OCI-LY7 (cell line): ENCODE results near the gene NBEAL2. TPM values are rescaled to one million over a fixed set of nuclear protein-coding genes. Genes with fewer than 3 reads are reported as not detected.
A peak's percentile ranks its signal among the peaks of the same experiment; 100 is the strongest.

Source experiments
- BruUV-seq: library from RNA; stranded (reverse); fragments of 400-500 nt; replicated peaks from 2 replicates; lab custom pipeline; 2021; lab: Mats Ljungman, UMichigan
- CTCF ChIA-PET: fragments of 300-600 bp; sonication (Branson Sonifier 250); formaldehyde crosslinking; loops from one replicate; lab custom pipeline; 2022; ENCODE audit warnings: antibody characterized with exemption; ENCODE audit not compliant: unreplicated experiment; lab: Charles Lee
- POLR2A ChIA-PET: fragments of 300-600 bp; sonication (Branson Sonifier 250); formaldehyde crosslinking; loops from one replicate; lab custom pipeline; 2022; ENCODE audit warnings: antibody characterized with exemption; lab: Charles Lee
- DNase-seq: peaks from one replicate; pipeline ENCODE4 v3.0.0-alpha.2; 2015; ENCODE audit warnings: low spot score
- H2AFZ ChIP-seq: fragments of 200-600 bp; sonication (generic), shearing (Covaris generic); 2 replicates; pipeline ENCODE4 v1.6.1; 2014; ENCODE audit warnings: mild to moderate bottlenecking, antibody characterized with exemption, low read length, moderate library complexity
- H3K27ac ChIP-seq: fragments of 200-600 bp; sonication (generic); 2 replicates; pipeline ENCODE4 v1.5.1; 2014; ENCODE audit warnings: mixed run types, low read depth, mild to moderate bottlenecking, moderate library complexity, low read length, inconsistent platforms; ENCODE audit not compliant: poor library complexity, severe bottlenecking
- H3K36me3 ChIP-seq: fragments of 200-600 bp; sonication (generic); 2 replicates; pipeline ENCODE4 v1.6.1; 2014; ENCODE audit warnings: mild to moderate bottlenecking, antibody characterized with exemption, low read length, moderate library complexity, mixed read lengths; ENCODE audit not compliant: insufficient read depth
- H3K4me1 ChIP-seq: fragments of 200-600 bp; sonication (generic); 2 replicates; pipeline ENCODE4 v1.5.1; 2014; ENCODE audit warnings: mild to moderate bottlenecking, low read length; ENCODE audit not compliant: insufficient read depth, poor library complexity, severe bottlenecking
- H3K4me2 ChIP-seq: fragments of 200-600 bp; sonication (generic); 2 replicates; pipeline ENCODE4 v1.6.1; 2014; ENCODE audit warnings: mild to moderate bottlenecking, low read length
- H3K4me3 ChIP-seq: fragments of 200-600 bp; sonication (generic); 2 replicates; pipeline ENCODE4 v1.5.1; 2014; ENCODE audit warnings: mild to moderate bottlenecking, low read depth, low read length; ENCODE audit not compliant: poor library complexity, severe bottlenecking
- H3K79me2 ChIP-seq: fragments of 200-600 bp; sonication (generic); 2 replicates; pipeline ENCODE4 v1.6.1; 2016; ENCODE audit warnings: low read depth, mild to moderate bottlenecking, low read length, moderate library complexity, mixed read lengths; ENCODE audit not compliant: insufficient read depth
- H3K9me2 ChIP-seq: fragments of 200-600 bp; sonication (generic); 2 replicates; pipeline ENCODE4 v1.6.1; 2016; ENCODE audit warnings: mild to moderate bottlenecking, low read length, mixed read lengths; ENCODE audit not compliant: insufficient read depth
- H3K9me3 ChIP-seq: fragments of 200-600 bp; sonication (generic); 2 replicates; pipeline ENCODE4 v1.6.1; 2014; ENCODE audit warnings: mild to moderate bottlenecking, mixed run types, low read length, mixed read lengths
- H4K20me1 ChIP-seq: fragments of 200-600 bp; sonication (generic); 2 replicates; pipeline ENCODE4 v1.6.1; 2014; ENCODE audit warnings: mild to moderate bottlenecking, antibody characterized with exemption, low read length, moderate library complexity, mixed read lengths; ENCODE audit not compliant: insufficient read depth
- EZH2phosphoT487 ChIP-seq: fragments of 200-600 bp; sonication (generic); IDR thresholded peaks from 2 replicates; pipeline ENCODE4 v1.6.1; 2018; ENCODE audit warnings: low read depth, borderline replicate concordance, mild to moderate bottlenecking, mixed run types, antibody characterized with exemption, low read length, moderate library complexity, mixed read lengths
- intact Hi-C: fragments of 100-400 bp; cut with micrococcal nuclease; formaldehyde crosslinking; loops from one replicate; pipeline ENCODE4 v1.10.0; 2022; ENCODE audit not compliant: unreplicated experiment
- total RNA-seq, 2 experiments: library from RNA; depleted of rRNA in 1 of 2; stranded (reverse); fragments of >200 nt in 1 of 2; shearing (Covaris generic) in 1 of 2; gene quantifications; 2 replicates each; pipeline ENCODE4 v1.2.3, GENCODE V29; 2014 to 2022
- TF ChIP-seq, protein P1 (sequence below): fragments of 200-600 bp; sonication (generic); conservative IDR thresholded peaks from 2 replicates; pipeline ENCODE4 v1.5.1; 2014; ENCODE audit warnings: mild to moderate bottlenecking, antibody characterized with exemption, low read length, moderate library complexity, mixed read lengths

NBEAL2 gene
- total RNA-seq, 2 experiments from 2014 or later, result 74.9 to 149 TPM

DNA sequence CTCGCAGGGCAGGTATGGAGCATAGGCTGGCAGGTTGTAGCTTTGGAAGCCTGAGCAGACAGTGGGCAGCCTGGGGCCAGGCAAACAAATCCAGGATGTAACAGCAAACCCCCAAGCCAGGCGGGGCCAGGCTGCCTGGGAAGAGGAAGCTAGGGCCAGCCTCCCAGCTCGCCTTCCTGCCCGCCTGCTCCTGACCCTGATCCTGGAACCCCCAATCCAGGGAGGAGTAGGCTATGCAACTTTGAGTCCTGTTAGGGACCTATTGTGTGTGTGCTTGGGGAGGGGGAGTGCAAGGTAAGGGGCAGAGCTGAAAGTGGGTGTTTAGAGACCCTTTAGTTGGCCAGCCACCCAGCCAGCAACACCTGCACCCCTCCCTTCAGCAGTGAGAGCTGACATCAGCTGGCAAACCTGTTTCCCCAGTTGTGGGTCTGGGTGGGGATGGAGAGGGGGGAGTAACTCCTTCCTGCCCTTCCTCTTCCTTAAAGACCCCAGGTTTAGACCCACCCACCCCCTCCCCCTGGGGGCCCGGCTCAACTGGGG, 2.5 kb downstream of the NBEAL2 start:
- intact Hi-C loops, result no loop called here
- Histone ChIP-seq H3K4me2 (peak overlapping the region; percentile 90), H3K4me3 (peak overlapping the region; percentile 52), H2AFZ (no peak overlapping the region), H3K9me2 (no peaks in the 10 kb centered on the region), H3K36me3 (peaks cover 9% of the 10 kb centered on the region; the same call in 1 of the 2 replicates), H3K27ac (peak overlapping the region; percentile 35), H3K9me3 (no peaks in the 10 kb centered on the region), H3K79me2 (peaks cover 64% of the 10 kb centered on the region), H4K20me1 (no peaks in the 10 kb centered on the region), H3K4me1 (peaks cover 82% of the 10 kb centered on the region)
- no peak for DNase-seq
- no peak for TF ChIP-seq EZH2phosphoT487
- TF ChIP-seq, protein P1, sequence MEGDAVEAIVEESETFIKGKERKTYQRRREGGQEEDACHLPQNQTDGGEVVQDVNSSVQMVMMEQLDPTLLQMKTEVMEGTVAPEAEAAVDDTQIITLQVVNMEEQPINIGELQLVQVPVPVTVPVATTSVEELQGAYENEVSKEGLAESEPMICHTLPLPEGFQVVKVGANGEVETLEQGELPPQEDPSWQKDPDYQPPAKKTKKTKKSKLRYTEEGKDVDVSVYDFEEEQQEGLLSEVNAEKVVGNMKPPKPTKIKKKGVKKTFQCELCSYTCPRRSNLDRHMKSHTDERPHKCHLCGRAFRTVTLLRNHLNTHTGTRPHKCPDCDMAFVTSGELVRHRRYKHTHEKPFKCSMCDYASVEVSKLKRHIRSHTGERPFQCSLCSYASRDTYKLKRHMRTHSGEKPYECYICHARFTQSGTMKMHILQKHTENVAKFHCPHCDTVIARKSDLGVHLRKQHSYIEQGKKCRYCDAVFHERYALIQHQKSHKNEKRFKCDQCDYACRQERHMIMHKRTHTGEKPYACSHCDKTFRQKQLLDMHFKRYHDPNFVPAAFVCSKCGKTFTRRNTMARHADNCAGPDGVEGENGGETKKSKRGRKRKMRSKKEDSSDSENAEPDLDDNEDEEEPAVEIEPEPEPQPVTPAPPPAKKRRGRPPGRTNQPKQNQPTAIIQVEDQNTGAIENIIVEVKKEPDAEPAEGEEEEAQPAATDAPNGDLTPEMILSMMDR, result no peak
- no TSS peak for BruUV-seq
- ChIA-PET POLR2A (interaction anchor here (0.7 to 5.6 kb wide), 6 partner anchors 9 to 54 kb away, joined by 3 to 39 read pairs (median 4); no protein-coding TSS in a partner anchor), CTCF (no interaction called here)

DNA sequence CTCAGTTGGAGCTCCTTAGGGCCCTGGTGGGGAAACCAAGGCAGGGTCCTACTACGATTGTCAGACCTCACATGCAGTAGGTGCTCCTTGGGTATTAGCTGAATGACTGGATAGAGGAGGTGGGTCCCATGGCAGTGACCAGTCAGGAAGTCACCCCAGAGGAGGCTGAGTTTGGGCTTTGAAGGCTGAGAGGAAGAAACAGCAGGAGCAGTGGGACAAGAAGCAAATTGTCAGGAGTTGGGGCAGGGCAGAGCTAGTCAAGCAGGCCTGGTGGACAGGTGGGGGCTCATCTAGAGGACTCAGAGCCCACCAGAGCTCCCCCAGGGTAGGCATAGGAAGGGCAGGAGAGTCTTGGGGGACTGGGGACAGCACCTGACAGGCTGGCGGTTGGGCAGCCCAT, 3.1 kb downstream of the NBEAL2 start:
- BruUV-seq, result no TSS peak
- no peak overlapping the region for H3K27ac ChIP-seq
- H2AFZ ChIP-seq, result no peak overlapping the region
- peak overlapping the region; percentile 52 for H3K4me3 ChIP-seq
- TF ChIP-seq EZH2phosphoT487, result no peak
- TF ChIP-seq, protein P1, result no peak
- CTCF ChIA-PET, result no interaction called here
- H3K9me3 ChIP-seq, result no peaks in the 10 kb centered on the region
- peaks cover 82% of the 10 kb centered on the region for H3K4me1 ChIP-seq
- peak overlapping the region; percentile 90 for H3K4me2 ChIP-seq
- H4K20me1 ChIP-seq, result no peaks in the 10 kb centered on the region
- peaks cover 70% of the 10 kb centered on the region for H3K79me2 ChIP-seq
- H3K9me2 ChIP-seq, result no peaks in the 10 kb centered on the region
- intact Hi-C loops, result no loop called here
- no peak for DNase-seq
- H3K36me3 ChIP-seq, result peaks cover 9% of the 10 kb centered on the region; the same call in 1 of the 2 replicates
- POLR2A ChIA-PET, result interaction anchor here (0.9 to 5.6 kb wide), 5 partner anchors 9 to 55 kb away, joined by 3 to 39 read pairs (median 4); no protein-coding TSS in a partner anchor
